Stimulated activated effector memory CD8-positive, alpha-beta T cell treated with anti-CD3 and anti-CD28 coated beads, Interleukin-12 subunit alpha, Interleukin-12 subunit beta, amount 100 ng/mL, for 72 hours (primary cell): ENCODE measurements around the gene NXPE3.
"Not testable (repeated sequence)": the region's sequence is repeated elsewhere in the genome, so short reads cannot be mapped to it uniquely, and the experiment has no call there.

Experiments
- ATAC-seq: fragments of 150-1000 bp; cut with Tn5 transposase; 2 replicates; pipeline ENCODE4 v1.10.0; 2021
- DNase-seq, 2 donors: peaks; one replicate each; pipeline ENCODE4 v3.0.0; 2021 to 2022; ENCODE audit warnings: low spot score in 2 of 2
- H3K27ac Mint-ChIP-seq: one replicate; pipeline ENCODE4 v1.8.0; 2022; ENCODE audit warnings: mild to moderate bottlenecking, mixed read lengths
- H3K36me3 Mint-ChIP-seq: one replicate; pipeline ENCODE4 v1.8.0; 2022; ENCODE audit warnings: mild to moderate bottlenecking, mixed read lengths
- H3K4me1 Mint-ChIP-seq: one replicate; pipeline ENCODE4 v1.8.0; 2022; ENCODE audit warnings: mixed read lengths
- H3K4me3 Mint-ChIP-seq: one replicate; pipeline ENCODE4 v1.8.0; 2022; ENCODE audit warnings: mild to moderate bottlenecking, mixed read lengths
- H3K9me3 Mint-ChIP-seq: one replicate; pipeline ENCODE4 v1.8.0; 2022; ENCODE audit warnings: mixed read lengths

The NXPE3 gene

DNA sequence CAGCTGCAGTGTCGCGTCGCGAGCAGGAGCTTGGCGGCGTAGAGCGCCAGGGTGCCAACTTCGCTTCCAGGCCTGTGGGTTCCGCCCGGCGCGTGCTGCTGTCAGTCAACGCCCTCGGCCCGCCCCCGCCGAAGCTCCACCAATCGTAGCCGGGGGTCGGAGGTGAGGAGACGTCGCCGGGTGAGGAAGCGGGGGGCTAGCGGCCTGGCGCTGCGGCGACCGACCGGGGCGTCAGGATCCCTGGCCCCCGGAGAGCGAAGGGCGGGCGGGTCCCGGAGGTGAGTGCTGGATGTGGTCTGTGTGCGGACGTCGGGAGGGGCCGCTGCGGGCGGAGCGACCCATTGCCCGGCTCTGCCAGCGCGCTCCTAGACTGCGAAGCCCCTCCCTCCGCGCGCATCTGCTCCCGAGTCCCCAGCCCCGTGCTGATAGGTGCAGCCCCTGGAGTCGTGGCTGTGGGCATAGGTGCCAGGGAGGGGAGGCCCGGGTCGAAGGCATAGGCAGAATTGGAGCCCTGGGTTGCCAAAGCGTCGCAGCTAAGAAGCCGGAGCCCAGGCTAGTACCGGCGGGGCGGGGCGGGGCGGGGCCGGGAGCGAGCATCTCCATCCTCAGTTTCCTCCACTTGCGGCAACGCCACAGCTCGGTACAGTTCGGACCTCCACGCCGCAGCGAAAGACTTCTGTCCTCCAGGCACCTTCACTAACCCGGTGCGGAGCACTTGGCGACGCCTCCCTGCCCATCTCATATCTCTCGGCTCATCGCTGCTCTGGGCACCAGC, at the start of gene NXPE3:
TSS of gene NXPE3 (plus strand) at position 165 of the 775 bp plus-strand sequence. CDS start 6,386 bp downstream, outside the sequence.
- peaks cover 25% of the 10 kb centered on the region for H3K36me3 Mint-ChIP-seq
- peaks cover 35% of the 10 kb centered on the region for H3K4me1 Mint-ChIP-seq
- H3K4me3 Mint-ChIP-seq = peak within 1 kb of the TSS; percentile 80

DNA sequence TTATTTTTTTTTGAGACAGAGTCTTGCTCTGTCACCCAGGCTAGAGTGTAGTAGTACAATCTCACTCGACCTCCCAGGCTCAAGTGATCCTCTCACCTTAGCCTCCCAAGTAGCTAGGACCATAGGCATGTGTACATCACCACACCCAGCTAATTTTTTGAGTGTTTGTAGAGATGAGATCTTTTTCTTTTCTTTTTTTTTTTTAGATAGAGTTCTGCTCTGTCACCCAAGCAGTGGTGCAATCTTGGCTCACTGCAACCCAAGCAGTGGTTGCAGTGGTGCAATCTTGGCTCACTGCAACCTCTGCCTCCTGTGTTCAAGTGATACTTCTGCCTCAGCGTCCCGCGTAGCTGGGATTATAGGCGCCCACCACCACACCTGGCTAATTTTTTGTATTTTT, 49.4 kb upstream of the NXPE3 start:
- DNase-seq (no peak), ATAC-seq (no peak)
- H3K4me3 Mint-ChIP-seq = no peak overlapping the region
- H3K36me3 Mint-ChIP-seq = peaks cover 86% of the 10 kb centered on the region
- no peak overlapping the region for H3K27ac Mint-ChIP-seq
- H3K9me3 Mint-ChIP-seq = no peaks in the 10 kb centered on the region
- H3K4me1 Mint-ChIP-seq = no peaks in the 10 kb centered on the region

More for the DNA sequence above, at the start of gene NXPE3:
- H3K9me3 Mint-ChIP-seq = no peaks in the 10 kb centered on the region
- peak; percentile 90 to 98 for DNase-seq
- peak; percentile 96 for ATAC-seq
- peak within 1 kb of the TSS; percentile 94 for H3K27ac Mint-ChIP-seq

DNA sequence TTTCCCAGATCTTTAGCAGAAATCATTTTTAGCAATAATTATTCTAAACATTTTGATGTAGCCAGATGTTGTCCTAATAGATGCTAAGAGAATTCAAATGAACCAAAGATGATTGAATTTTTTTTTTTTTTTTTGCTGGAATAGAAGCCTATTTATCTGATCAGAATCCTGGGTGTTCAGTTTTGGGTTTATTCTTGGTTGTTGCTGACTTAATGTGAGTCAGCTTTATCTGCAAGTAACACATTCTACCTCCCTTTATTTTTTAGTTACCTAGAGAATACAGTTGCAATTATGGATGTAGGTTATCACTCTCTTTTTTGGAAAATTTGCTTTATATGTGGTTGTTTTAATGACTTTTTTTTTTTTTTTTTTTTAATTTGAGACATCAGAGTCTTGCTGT, 48.2 kb upstream of the NXPE3 start:
- H3K4me3 Mint-ChIP-seq = no peak overlapping the region
- peaks cover 92% of the 10 kb centered on the region for H3K36me3 Mint-ChIP-seq
- no peaks in the 10 kb centered on the region for H3K9me3 Mint-ChIP-seq
- no peaks in the 10 kb centered on the region for H3K4me1 Mint-ChIP-seq
- ATAC-seq (no peak), DNase-seq (no peak)
- no peak overlapping the region for H3K27ac Mint-ChIP-seq

DNA sequence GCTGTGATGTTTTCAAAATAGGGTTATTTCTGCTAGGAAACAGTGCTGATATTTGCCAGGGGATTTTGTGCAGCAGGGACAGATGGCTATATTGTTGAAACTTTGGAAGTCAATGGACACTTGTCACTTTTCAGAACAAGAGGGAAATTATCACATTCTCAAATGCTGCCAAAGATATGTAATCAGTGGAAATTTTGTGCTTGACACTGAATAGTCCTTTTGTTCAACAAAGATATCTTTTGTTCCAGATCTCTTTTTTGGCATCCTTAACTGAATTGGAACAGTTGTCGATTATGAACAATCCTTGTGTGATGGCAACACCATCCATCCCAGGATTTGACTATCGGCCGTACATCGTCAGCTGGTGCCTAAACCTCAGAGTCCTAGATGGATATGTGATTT, 46.8 kb upstream of the NXPE3 start:
- Mint-ChIP-seq H3K36me3 (peaks cover 96% of the 10 kb centered on the region), H3K27ac (no peak overlapping the region), H3K9me3 (no peaks in the 10 kb centered on the region), H3K4me3 (no peak overlapping the region), H3K4me1 (no peaks in the 10 kb centered on the region)
- DNase-seq (no peak), ATAC-seq (no peak)

DNA sequence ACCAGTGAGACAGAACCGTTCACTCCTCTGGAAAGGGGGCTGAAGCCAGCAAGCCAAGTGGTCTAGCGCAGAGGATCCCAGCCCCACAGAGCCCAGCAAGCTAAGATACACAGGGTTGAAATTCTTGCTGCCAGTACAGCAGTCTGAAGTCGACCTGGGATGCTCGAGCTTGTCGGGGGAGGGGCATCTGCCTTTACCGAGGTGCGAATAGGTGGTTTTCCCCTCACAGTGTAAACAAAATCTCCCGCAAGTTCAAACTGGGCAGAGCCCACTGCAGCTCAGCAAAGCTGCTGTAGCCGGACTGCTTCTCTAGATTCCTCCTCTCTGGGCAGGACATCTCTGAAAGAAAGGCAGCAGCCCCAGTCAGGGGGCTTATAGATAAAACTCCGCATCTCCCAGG, 43.2 kb upstream of the NXPE3 start:
- H3K36me3 Mint-ChIP-seq = peaks cover 66% of the 10 kb centered on the region
- no peaks in the 10 kb centered on the region for H3K9me3 Mint-ChIP-seq
- H3K4me1 Mint-ChIP-seq = no peaks in the 10 kb centered on the region
- H3K27ac Mint-ChIP-seq = no peak overlapping the region
- ATAC-seq (no peak), DNase-seq (no peak)
- H3K4me3 Mint-ChIP-seq = no peak overlapping the region

DNA sequence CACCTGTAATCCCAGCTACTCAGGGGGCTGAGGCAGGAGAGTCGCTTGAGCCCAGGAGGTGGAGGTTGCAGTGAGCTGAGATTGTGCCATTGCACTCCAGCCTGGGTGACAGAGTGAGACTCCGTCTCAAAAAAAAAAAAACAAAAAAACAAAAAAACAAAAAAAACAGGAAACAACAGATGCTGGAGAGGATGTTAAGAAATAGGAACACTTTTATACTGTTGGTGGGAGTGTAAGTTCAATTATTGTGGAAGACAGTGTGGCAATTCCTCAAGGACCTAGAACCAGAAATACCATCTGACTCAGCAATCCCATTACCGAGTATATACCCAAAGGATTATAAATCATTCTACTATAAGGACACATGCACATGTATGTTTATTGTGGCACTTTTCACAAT, 37.1 kb upstream of the NXPE3 start:
- not testable (repeated sequence) for ATAC-seq, H3K4me3 Mint-ChIP-seq, H3K36me3 Mint-ChIP-seq, H3K9me3 Mint-ChIP-seq, H3K27ac Mint-ChIP-seq, DNase-seq, H3K4me1 Mint-ChIP-seq

DNA sequence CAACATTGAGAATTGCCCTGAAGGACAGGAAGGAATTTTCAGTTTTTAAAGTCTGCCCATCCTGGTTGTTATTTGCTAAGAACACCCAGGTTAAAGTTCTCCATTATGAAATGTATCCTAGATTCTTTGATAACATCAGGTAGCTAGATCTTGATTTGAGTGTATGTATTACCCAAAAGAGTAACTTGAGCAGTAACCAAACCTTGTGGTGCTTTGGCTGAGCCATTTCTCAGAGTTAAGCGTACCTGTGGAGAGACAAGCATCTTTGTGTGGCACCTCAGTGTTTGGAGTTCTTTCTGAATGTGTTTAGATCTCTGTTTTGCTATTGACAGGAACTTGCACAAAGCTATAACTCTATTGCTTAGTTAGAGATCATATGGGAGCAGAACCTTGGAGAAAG, 34.2 kb upstream of the NXPE3 start:
- Mint-ChIP-seq H3K4me1 (no peaks in the 10 kb centered on the region), H3K9me3 (no peaks in the 10 kb centered on the region), H3K36me3 (no peaks in the 10 kb centered on the region), H3K27ac (no peak overlapping the region), H3K4me3 (no peak overlapping the region)
- ATAC-seq = no peak
- no peak for DNase-seq

DNA sequence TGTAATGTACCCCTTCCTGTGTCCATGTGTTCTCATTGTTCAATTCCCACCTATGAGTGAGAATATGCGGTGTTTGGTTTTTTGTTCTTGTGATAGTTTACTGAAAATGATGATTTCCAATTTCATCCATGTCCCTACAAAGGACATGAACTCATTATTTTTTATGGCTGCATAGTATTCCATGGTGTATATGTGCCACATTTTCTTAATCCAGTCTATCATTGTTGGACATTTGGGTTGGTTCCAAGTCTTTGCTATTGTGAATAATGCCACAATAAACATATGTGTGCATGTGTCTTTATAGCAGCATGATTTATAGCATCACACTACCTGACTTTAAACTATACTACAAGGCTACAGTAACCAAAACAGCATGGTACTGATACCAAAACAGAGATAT, 33.1 kb upstream of the NXPE3 start:
- not testable (repeated sequence) for H3K27ac Mint-ChIP-seq, H3K36me3 Mint-ChIP-seq, DNase-seq, H3K4me3 Mint-ChIP-seq, H3K9me3 Mint-ChIP-seq, H3K4me1 Mint-ChIP-seq, ATAC-seq

DNA sequence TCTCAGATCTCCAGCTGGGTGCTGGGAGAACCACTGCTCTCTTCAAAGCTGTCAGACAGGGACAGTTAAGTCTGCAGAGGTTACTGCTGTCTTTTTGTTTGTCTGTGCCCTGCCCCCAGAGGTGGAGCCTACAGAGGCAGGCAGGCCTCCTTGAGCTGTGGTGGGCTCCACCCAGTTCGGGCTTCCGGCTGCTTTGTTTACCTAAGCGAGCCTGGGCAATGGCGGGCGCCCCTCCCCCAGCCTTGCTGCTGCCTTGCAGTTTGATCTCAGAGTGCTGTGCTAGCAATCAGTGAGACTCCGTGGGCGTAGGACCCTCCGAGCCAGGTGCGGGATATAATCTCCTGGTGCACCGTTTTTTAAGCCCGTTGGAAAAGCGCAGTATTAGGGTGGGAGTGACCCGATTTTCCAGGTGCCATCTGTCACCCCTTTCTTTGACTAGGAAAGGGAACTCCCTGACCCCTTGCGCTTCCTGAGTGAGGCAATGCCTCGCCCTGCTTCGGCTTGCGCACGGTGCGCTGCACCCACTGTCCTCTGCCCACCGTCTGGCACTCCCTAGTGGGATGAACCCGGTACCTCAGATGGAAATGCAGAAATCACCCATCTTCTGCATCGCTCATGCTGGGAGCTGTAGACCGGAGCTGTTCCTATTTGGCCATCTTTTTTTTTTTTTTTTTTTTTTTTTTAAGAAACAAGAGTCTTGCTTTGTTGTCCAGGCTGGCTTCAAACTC, 25.5 kb upstream of the NXPE3 start:
- not testable (repeated sequence) for H3K9me3 Mint-ChIP-seq, ATAC-seq, DNase-seq
- H3K4me1 Mint-ChIP-seq = peaks cover 29% of the 10 kb centered on the region
- H3K4me3 Mint-ChIP-seq = peak overlapping the region; percentile 7
- H3K36me3 Mint-ChIP-seq = peaks cover 44% of the 10 kb centered on the region
- H3K27ac Mint-ChIP-seq = peak overlapping the region; percentile 19

DNA sequence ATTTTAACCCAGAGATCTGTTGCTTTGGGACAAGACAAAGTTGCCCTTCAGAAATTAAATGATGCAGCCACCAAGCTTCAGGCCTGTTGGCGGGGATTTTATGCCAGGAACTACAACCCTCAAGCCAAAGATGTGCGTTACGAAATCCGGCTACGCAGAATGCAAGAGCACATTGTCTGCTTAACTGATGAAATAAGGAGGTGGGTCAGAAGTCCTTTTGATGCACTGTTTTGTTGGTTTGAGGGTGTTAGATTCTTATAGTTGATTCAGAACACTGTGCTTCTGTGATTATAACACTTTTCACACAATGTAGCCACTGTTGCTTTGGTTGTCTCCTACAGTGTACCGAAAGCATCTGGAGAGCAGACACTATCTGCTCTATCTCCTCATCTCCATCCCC, 20.8 kb upstream of the NXPE3 start:
- Mint-ChIP-seq H3K4me3 (no peak overlapping the region), H3K27ac (no peak overlapping the region)
- DNase-seq = no peak

DNA sequence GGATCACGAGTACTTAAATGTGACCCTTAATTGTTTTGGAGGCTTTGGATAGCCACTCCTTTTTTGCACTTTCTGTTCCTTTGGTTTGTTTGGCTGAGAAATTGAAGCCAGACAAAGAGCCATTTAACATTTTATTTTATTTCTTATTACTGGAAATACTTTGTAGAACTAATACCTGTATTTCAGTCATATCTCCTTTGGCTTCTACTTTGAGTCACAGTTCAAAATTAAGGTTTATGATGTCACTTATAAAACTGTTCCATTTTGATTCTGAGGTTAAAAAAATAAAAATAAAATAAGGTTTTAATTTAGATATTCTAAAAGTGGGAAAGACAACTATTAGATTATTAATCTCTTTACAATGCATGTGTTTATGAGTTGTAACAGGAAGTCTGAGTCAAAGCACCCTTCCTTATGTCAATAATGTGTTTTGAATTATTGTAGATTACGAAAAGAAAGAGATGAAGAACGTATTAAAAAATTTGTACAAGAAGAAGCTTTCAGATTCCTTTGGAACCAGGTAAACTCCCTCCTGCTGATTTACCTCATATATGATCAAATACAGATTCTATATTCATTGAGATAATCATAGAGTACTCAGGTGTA, 16.9 kb upstream of the NXPE3 start:
- H3K9me3 Mint-ChIP-seq = no peaks in the 10 kb centered on the region
- peaks cover 45% of the 10 kb centered on the region for H3K36me3 Mint-ChIP-seq
- DNase-seq = no peak
- no peak overlapping the region for H3K27ac Mint-ChIP-seq
- H3K4me1 Mint-ChIP-seq = peaks cover 22% of the 10 kb centered on the region
- no peak for ATAC-seq
- no peak overlapping the region for H3K4me3 Mint-ChIP-seq

More for the DNA sequence above, 20.8 kb upstream of the NXPE3 start:
- ATAC-seq = no peak
- peaks cover 59% of the 10 kb centered on the region for H3K36me3 Mint-ChIP-seq
- peaks cover 36% of the 10 kb centered on the region for H3K4me1 Mint-ChIP-seq
- no peaks in the 10 kb centered on the region for H3K9me3 Mint-ChIP-seq

DNA sequence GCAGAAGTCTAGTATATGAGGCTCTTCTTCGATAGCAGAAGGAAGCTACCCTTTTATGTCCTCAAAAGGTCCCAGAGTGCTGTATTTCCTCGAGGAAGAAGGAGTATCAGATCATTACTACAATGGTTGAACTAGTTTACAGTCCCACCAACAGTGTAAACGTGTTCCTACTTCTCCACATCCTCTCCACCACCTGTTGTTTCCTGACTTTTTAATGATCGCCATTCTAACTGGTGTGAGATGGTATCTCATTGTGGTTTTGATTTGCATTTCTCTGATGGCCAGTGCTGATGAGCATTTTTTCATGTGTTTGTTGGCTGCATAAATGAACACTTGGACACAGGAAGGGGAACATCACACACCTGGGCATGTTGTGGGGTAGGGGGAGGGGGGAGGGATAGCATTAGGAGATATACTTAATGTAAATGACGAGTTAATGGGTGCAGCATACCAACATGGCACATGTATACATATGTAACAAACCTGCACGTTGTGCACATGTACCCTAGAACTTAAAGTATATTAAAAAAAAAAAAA, 1.2 kb upstream of the NXPE3 start:
- Mint-ChIP-seq H3K4me1 (peaks cover 24% of the 10 kb centered on the region), H3K36me3 (peaks cover 10% of the 10 kb centered on the region)
- not testable (repeated sequence) for H3K9me3 Mint-ChIP-seq, DNase-seq, H3K27ac Mint-ChIP-seq, H3K4me3 Mint-ChIP-seq, ATAC-seq

DNA sequence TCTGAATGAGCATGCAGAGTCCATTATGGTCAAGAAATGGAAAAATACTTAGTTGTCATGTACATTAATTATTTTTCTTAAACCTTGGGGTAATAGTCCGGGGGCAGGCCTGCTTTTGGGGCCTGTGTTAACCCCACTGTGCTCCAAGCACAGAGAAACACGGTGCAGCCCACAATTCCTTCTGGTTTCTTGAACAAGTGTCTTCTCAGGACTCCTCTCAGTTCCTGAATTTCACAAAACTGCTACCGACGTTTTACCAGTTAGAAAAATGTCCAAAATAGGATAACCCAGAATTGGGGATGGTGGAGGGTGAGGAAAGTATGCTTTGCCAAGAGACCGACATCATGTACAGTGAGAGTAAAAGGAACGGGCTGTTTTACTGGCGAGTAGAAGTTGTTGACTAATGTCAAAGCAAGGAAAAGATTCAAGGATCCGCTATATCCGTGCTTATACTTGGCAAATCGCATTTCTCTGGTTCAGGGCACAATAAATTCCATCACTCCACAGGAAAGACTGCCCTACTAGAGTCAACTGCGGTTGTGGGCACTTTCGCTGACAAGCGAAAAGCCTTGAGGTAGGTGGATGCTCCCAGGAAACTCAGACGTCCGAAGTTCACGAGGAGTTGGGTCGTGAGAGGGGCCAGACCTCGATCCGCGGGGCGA, 495 bp upstream of the NXPE3 start:
- peaks cover 17% of the 10 kb centered on the region for H3K36me3 Mint-ChIP-seq
- no peak for DNase-seq
- H3K9me3 Mint-ChIP-seq = no peaks in the 10 kb centered on the region
- H3K4me1 Mint-ChIP-seq = peaks cover 28% of the 10 kb centered on the region
- H3K4me3 Mint-ChIP-seq = peak overlapping the region; percentile 80
- no peak for ATAC-seq
- peak overlapping the region; percentile 94 for H3K27ac Mint-ChIP-seq

DNA sequence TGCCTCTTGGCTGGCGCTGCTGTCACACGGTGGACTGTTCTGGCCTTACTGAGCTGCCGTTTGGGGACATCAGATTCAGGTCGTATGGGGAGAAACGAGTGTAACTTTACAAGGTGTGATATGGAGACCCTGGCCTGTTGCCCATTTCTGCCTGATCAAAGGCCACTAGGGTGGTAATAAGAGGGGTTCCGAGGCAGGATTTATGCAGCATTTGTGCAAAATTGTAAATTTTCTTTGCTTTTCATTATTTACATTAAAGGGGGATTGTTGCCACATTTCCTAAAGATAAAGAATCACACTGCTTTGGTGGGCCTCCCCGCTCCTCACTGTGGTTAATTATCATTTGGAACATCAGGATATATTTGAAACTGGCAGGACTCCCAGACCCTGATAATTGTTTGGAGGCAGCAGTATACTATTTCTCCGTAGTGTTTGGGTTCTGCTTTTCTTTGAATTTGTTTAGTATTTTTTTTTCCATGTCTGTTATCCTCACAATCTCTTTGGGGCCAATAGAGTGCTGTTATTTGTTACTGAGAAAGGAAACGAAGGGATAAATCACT, 891 bp downstream of the NXPE3 start:
- Mint-ChIP-seq H3K27ac (peak overlapping the region; percentile 94), H3K9me3 (no peaks in the 10 kb centered on the region), H3K4me3 (peak overlapping the region; percentile 80), H3K4me1 (peaks cover 37% of the 10 kb centered on the region), H3K36me3 (peaks cover 29% of the 10 kb centered on the region)
- DNase-seq = no peak
- no peak for ATAC-seq

DNA sequence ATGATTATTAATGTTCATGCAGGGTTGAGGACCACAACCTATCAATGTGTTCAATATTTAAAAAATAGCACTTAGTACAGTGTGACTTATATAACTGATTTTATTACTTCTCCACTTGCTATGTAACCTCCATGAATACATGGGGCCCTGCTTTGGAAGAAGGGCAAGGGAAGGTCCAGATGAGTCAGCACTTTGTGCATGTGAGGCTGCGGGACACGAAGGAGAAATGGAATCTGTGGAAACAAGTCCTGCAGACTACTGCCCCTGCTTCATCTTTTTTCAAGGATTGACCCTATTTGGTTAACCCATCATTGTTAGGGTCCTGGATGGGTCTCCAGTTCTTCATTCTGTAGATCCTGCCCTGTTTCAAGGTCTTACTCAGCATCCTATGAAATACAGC, 1.6 kb downstream of the NXPE3 start:
- peak overlapping the region; percentile 94 for H3K27ac Mint-ChIP-seq
- H3K4me1 Mint-ChIP-seq = peaks cover 44% of the 10 kb centered on the region
- DNase-seq = no peak
- H3K9me3 Mint-ChIP-seq = no peaks in the 10 kb centered on the region
- no peak for ATAC-seq
- H3K4me3 Mint-ChIP-seq = peak overlapping the region; percentile 80
- H3K36me3 Mint-ChIP-seq = peaks cover 36% of the 10 kb centered on the region
